Ovary (tissue), 9 donors: Measurements from ENCODE around the gene KXD1. TPM values are rescaled to one million over a fixed set of nuclear protein-coding genes. Genes with fewer than 3 reads are reported as not detected.

Experiments used
- DNase-seq, 5 donors: peaks; one replicate each; pipeline ENCODE4 v3.0.0-alpha.2; 2019 to 2020
- H3K27ac ChIP-seq, 2 donors: fragments of 200-600 bp; one replicate each; pipeline versions ENCODE4 v1.5.1 to v1.8.0; 2019 to 2022
- H3K27me3 ChIP-seq: fragments of 200-600 bp; one replicate; pipeline ENCODE4 v1.8.0; 2022
- H3K36me3 ChIP-seq: fragments of 200-600 bp; sonication (generic); one replicate; pipeline ENCODE4 v1.5.1; 2019
- H3K4me1 ChIP-seq: one replicate; pipeline ENCODE4 v1.8.1; 2013; ENCODE audit warnings: mild to moderate bottlenecking, moderate library complexity; ENCODE audit not compliant: insufficient read depth
- H3K4me3 ChIP-seq: fragments of 200-600 bp; sonication (generic); one replicate; pipeline ENCODE4 v1.5.1; 2017
- H3K9me3 ChIP-seq, 2 donors: fragments of 200-600 bp in 1 of 2; sonication (generic) in 1 of 2; one replicate each; pipeline versions ENCODE4 v1.5.1 to v1.8.1; 2013 to 2019; ENCODE audit warnings: mild to moderate bottlenecking in 1 of 2, moderate library complexity in 1 of 2
- EP300 ChIP-seq: sonication (generic); formaldehyde crosslinking; IDR thresholded peaks from one replicate; pipeline ENCODE4 v1.6.1; 2017; ENCODE audit warnings: antibody characterized with exemption
- POLR2A ChIP-seq: fragments of 450-650 bp; IDR thresholded peaks from one replicate; pipeline ENCODE4 v1.6.1; 2017; ENCODE audit warnings: antibody characterized with exemption, mild to moderate bottlenecking, moderate library complexity
- WGBS, 3 donors: extraction: QIAGEN DNeasy Blood & Tissue Kit in 1 of 3; methylation state at CpG; one replicate each; pipeline versions ENCODE4 v1.1.5 to v1.1.7; 2013 to 2017; 5-methylcytosine and 5-hydroxymethylcytosine counted together
- intact Hi-C, 4 donors: fragments of 100-400 bp; cut with DNase I; formaldehyde crosslinking; loops; one replicate each; pipeline versions ENCODE4 v1.11.0 to v1.15.1; 2022 to 2023
- polyA plus RNA-seq, 2 donors: library from polyadenylated mRNA; stranded (reverse); fragments of 200-250 nt in 1 of 2; fragments of 350-450 nt in 1 of 2; fragmentation: Illumina TruSeq in 1 of 2; extraction: RNeasy Lipid Tissue Mini Kit (QIAGEN cat#74804) in 1 of 2; gene quantifications; one replicate each; pipeline ENCODE4 v1.2.3, GENCODE V29; 2013 to 2014
- total RNA-seq, 7 donors: library from RNA; depleted of rRNA in 2 of 7; stranded (reverse); fragments of >200 nt in 2 of 7; fragmentation: NEBNext Ultra II Directional in 3 of 7; extraction: Animal tissue kit (Norgen Biotek cat#: 25700) in 3 of 7; gene quantifications; one replicate each; pipeline versions ENCODE4 v1.1.0 to v1.2.4, GENCODE V29; 2016 to 2023
- TF ChIP-seq, protein P1 (sequence below), 3 donors: fragments of 450-650 bp in 2 of 3; fragments of 200-600 bp in 1 of 3; IDR thresholded peaks; one replicate each; pipeline versions ENCODE4 v1.5.1 to v1.8.0; 2016 to 2022; ENCODE audit warnings: antibody characterized with exemption in 3 of 3, mild to moderate bottlenecking in 1 of 3
- donor health status: DM: no; HTN: no; CAD: no; lungs with moderate emphysema.
- donor health status: DM: no; HTN: no; CAD: no.
- donor health status: Bipolar disorder and iron deficiency.
- donor health status: DM: yes; HTN: yes; CAD: no.
- donor health status: DM: no; HTN: no; CAD: no.
- donor health status: DM: yes; HTN: yes; CAD: no.

Gene KXD1
- total and polyA plus RNA-seq, 9 donors: 52.0 to 78.3 (median 65.9) TPM

GRCh38 chr19:18532168-18532890 is 25.3 kb upstream of the KXD1 start:
- no peak for DNase-seq
- Histone ChIP-seq H3K27ac (no peak overlapping the region), H3K4me3 (no peak overlapping the region), H3K27me3 (no peaks in the 10 kb centered on the region), H3K9me3 (no peaks in the 10 kb centered on the region), H3K36me3 (no peaks in the 10 kb centered on the region), H3K4me1 (no peaks in the 10 kb centered on the region)
- TF ChIP-seq, protein P1, sequence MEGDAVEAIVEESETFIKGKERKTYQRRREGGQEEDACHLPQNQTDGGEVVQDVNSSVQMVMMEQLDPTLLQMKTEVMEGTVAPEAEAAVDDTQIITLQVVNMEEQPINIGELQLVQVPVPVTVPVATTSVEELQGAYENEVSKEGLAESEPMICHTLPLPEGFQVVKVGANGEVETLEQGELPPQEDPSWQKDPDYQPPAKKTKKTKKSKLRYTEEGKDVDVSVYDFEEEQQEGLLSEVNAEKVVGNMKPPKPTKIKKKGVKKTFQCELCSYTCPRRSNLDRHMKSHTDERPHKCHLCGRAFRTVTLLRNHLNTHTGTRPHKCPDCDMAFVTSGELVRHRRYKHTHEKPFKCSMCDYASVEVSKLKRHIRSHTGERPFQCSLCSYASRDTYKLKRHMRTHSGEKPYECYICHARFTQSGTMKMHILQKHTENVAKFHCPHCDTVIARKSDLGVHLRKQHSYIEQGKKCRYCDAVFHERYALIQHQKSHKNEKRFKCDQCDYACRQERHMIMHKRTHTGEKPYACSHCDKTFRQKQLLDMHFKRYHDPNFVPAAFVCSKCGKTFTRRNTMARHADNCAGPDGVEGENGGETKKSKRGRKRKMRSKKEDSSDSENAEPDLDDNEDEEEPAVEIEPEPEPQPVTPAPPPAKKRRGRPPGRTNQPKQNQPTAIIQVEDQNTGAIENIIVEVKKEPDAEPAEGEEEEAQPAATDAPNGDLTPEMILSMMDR (IDR thresholded peaks at IDR 0.05): no peak
- TF ChIP-seq EP300 (no peak), POLR2A (no peak)
- intact Hi-C loops: no loop called here
- 91 to 93% (median 93%) methylated on average over 22 of the region's 22 CpGs for WGBS, 3 donors

DNA sequence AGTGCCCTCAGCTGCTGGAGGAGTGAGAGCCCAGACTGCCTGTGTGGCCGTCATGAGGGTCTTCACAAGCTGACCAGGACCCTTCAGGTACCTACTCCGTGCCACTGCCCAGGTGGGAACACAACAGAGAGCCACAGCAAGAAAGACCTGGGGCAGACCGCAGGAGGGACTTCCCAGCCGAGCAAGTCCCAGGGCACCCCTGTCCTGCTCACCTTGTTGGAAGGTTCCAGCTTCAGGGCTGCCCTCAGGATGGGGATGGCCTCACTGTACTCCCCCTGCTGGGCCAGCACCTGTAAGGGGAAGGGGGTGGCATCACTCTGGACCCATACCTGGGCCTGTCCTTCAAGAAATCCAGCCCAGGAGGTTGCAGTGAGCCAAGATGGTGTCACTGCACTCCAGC is 24.6 kb upstream of the KXD1 start:
- H3K4me3 ChIP-seq: no peak overlapping the region
- H3K36me3 ChIP-seq: no peaks in the 10 kb centered on the region
- intact Hi-C loops: no loop called here
- TF ChIP-seq EP300 (no peak), POLR2A (no peak)
- TF ChIP-seq, protein P1 (IDR thresholded peaks at IDR 0.05): no peak
- H3K27me3 ChIP-seq: no peaks in the 10 kb centered on the region
- no peak overlapping the region for H3K27ac ChIP-seq
- no peaks in the 10 kb centered on the region for H3K4me1 ChIP-seq
- no peak for DNase-seq
- 87 to 100% (median 91%) methylated on average over 2 to 4 of the region's 4 CpGs for WGBS, 3 donors
- no peaks in the 10 kb centered on the region for H3K9me3 ChIP-seq

- no peak for DNase-seq
- no peaks in the 10 kb centered on the region for H3K27me3 ChIP-seq
- H3K4me1 ChIP-seq: no peaks in the 10 kb centered on the region
- H3K27ac ChIP-seq: no peak overlapping the region
- 87 to 91% (median 89%) methylated on average over 10 of the region's 10 CpGs for WGBS, 3 donors
- H3K4me3 ChIP-seq: no peak overlapping the region
- no peaks in the 10 kb centered on the region for H3K36me3 ChIP-seq
- TF ChIP-seq EP300: no peak
- TF ChIP-seq, protein P1 (IDR thresholded peaks at IDR 0.05): no peak
- no peak for TF ChIP-seq POLR2A
- no peaks in the 10 kb centered on the region for H3K9me3 ChIP-seq
- intact Hi-C loops: no loop called here
These were observed 21.2 kb upstream of the KXD1 start for GRCh38 chr19:18536475-18536874.

DNA sequence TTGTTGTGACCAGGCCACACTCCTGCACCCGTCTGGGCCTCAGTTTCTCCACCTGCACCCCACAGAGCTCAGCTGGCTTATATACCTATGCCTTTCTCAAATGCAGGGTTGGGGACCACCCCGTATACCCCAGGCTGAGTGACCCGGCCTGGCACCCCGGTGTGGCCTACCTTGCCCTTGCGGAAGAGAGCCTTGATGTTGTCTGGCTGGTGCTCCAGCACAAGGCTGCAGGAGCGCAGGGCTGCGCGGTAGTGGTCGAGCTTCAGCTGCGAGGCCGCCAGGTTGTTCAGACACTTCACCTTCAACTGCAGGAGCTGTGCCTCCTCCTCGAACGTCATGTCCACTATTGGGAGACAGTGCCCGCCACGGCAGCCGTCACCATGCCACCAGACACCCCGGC is 20.2 kb upstream of the KXD1 start:
- H3K27ac ChIP-seq: no peak overlapping the region
- DNase-seq: no peak
- H3K9me3 ChIP-seq: no peaks in the 10 kb centered on the region
- no peaks in the 10 kb centered on the region for H3K4me1 ChIP-seq
- TF ChIP-seq POLR2A (no peak), EP300 (no peak)
- TF ChIP-seq, protein P1 (IDR thresholded peaks at IDR 0.05): no peak
- intact Hi-C loops: no loop called here
- H3K4me3 ChIP-seq: no peak overlapping the region
- H3K36me3 ChIP-seq: no peaks in the 10 kb centered on the region
- WGBS, 3 donors: 86 to 95% (median 91%) methylated on average over 16 to 17 of the region's 17 CpGs
- H3K27me3 ChIP-seq: no peaks in the 10 kb centered on the region
